NCI-H1092 treated with DMSO at 0.1 percent for 48 hours (cell line): Measurements from ENCODE around the gene LONP2.

Source experiments
- DNase-seq: peaks from one replicate; lab custom pipeline; 2025; lab: John Stamatoyannopoulos, UW

LONP2 gene, protein sequence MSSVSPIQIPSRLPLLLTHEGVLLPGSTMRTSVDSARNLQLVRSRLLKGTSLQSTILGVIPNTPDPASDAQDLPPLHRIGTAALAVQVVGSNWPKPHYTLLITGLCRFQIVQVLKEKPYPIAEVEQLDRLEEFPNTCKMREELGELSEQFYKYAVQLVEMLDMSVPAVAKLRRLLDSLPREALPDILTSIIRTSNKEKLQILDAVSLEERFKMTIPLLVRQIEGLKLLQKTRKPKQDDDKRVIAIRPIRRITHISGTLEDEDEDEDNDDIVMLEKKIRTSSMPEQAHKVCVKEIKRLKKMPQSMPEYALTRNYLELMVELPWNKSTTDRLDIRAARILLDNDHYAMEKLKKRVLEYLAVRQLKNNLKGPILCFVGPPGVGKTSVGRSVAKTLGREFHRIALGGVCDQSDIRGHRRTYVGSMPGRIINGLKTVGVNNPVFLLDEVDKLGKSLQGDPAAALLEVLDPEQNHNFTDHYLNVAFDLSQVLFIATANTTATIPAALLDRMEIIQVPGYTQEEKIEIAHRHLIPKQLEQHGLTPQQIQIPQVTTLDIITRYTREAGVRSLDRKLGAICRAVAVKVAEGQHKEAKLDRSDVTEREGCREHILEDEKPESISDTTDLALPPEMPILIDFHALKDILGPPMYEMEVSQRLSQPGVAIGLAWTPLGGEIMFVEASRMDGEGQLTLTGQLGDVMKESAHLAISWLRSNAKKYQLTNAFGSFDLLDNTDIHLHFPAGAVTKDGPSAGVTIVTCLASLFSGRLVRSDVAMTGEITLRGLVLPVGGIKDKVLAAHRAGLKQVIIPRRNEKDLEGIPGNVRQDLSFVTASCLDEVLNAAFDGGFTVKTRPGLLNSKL

DNA sequence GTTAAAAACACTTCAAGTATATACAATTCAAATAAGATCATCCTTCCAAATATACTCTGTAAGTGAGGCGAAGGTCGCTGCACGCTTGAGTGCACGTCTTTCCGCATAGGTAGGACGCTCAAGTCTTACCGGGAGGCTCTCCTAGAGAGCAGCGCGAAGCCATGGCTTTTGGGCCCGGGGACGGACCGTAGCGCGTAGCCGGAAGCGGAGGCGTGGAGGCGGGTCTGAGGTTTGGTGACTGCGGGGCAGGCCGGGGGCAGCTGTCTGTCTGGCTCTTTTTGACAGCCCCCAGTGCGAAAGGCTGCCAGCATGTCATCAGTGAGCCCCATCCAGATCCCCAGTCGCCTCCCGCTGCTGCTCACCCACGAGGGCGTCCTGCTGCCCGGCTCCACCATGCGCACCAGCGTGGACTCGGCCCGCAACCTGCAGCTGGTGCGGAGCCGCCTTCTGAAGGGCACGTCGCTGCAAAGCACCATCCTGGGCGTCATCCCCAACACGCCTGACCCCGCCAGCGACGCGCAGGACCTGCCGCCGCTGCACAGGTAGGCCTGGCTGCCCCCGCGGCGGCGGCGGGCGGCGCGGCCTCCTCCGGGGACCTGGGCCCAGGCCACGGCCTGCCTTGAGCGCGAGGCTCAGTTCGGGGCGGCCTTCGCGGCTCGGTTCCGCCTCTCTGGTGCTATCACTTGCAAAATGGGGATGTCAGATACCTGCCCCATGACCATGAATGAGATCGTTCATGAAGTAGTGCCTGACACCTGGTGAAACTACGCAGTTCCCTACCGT lies at the start of gene LONP2:
TSS of gene LONP2 (plus strand) at position 221 of the 783 bp plus-strand sequence. CDS start at position 310, 89 bp downstream.
- peak; percentile 89 for DNase-seq

DNA sequence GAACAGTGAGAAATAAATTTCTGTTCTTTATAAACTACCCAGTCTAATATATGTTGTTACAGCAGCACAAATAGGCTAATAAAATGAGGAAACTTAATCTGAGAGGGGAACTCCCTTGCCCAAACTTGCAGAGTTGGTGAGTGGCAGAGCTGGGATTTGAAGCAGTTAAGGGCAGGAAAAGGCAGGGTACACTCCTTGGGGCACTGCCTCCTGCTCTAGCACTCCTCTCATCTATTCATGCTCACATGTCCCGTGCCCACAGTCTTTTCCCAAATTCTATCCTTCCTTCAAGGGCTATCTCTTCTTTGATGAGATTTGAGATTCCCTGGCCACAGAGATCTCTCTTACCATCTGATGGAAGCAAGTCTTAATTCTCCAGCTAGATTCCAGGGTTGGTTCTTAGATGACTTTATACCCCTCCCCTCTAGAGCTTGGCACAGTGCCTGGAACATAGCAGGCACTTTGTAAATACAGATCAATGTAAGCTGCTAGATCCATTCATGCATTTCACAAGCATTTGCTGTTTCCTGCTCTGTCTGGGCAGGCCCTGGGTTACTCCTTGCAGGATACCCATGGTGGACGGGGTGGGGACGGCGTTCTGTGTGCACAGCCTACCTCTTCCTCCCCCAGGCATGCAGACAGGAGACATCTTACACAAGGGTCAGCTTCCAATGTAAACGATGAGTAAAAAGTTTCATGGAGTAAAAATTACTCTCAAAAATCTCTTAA lies 49.1 kb upstream of the LONP2 start:
- DNase-seq: peak; percentile 34

DNA sequence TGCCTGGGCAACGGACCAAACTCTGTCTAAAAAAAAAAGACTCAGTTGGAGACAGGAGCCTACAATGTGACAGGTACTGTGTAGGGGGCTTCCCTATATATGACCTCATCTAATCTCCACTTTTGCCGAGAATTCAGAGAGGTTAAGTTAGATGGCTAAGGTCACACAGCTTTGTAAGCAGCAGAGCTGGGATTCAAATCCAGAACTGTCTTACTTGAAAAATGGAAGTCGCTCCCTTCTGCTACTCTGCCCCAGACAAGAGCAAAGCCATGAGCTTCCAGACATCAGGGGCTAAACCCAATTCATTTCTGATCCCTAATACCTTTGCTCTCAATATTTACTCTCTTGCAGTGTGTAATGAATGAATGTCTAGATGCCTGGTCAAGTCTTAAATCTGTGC lies 46.8 kb upstream of the LONP2 start:
- peak; percentile 65 for DNase-seq

DNA sequence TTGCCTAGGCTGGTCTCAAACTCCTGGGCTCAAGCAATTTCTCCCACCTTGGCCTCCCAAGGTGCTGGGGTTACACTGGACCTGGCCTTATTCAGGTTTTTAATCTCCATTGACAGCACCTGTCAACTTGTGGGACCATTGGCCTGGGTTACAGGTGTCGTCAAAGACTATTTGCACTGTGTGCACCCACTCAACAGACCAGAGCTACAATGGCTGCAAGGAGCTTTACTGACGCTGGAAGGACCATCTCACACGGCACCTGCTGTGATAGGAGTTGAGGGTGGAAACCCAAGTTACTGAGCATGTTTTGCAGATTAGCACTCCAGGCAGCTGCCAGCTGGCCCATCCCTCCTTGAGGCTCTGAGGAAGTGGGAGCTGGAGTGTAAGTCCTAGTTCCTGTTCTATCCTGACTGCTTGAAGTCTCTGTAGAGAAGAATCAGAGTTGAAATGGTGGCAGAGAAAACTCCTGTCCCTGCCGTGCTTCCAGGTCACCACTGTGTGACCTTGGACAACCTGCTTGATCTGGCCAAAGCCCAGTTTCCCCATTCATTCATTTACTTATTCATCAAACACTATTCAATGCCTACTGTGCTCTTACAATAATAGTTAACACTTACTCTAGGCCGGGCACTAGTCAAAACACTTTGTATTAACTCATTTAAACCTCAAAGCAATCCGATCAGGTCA lies 42.4 kb upstream of the LONP2 start:
- DNase-seq: no peak

DNA sequence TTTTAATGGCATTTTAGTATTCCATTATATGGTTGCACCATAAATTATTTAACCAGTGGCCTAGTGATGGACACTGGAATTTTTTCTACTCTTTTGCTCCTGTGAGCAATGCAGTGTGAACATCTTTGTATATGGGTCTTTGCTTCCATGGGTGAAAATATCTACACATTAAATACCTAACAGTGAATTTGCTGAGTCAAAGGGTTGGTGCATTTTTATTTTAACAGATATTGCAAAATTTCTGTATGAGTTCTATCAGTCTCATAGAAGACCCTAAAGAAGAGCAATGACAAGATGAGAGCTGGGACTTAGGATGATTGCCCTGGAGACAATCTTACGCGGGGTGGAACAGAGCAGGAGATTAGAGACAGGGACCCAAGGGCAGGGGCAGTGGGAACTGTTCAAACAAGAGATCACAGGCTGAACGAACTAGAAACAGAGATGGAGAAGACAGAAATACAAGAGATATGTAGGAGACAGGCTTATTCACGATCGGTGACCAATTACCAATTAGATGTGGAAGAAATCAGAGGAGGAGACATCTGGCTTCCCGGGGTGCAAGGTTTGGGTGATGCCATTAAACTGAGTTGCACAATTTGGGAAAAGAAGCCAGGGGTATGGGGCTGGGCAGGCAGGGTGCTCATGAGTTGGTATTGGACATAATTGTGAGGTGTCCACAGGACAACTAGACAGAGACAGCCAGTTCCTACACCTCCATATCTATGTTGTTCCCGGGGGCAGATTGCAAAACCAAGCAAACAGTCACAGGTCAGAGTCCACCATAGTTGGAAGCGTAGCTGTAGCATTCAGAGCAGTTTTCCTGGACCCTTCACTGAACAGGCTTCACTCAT lies 39.9 kb upstream of the LONP2 start:
- DNase-seq: no peak

DNA sequence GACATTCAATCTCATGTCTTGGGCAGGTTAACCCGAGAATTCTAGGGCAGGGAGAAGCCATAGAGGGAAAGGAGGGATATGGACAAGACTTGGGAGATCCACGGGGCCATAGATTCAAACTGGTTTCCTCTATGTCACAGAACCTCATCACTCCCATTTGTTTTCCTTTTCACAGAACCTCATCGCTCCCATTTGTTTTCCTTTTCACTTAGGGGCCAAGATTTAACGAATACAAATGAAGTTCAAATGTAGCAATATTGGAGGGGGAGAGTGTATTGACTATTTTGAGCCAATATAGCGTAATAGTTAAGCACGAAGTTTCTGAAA lies 39.3 kb upstream of the LONP2 start:
- DNase-seq: no peak

DNA sequence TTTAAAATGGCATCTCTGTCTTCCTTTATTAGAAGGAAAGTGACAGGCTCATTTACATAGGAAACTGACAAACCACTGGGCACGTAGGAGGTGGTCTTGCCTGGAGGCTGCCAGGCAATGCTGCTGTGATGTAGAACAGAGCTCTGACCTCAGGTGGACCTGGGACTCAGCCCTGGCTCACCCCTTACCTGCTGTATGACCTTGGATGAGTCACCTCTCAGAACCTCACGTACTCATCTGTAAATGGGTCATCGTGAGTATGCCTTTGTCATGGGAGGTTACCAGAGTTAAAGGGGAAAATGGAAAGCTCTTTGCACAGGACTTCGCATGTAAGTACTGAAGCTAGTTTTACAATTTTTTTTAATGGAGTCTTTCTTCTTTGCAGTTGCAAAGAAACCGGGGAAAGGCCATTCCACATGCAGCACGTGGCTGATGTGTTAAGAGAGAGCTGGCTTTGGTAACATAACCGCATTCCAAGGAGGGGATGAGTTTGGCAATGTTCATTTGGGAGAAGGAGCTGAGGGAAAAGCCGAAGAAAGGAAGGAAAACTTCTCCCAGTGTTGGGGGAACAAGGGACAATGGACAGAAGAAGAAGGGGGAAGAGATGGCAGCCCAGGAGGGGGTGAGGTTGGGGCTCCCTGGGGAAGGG lies 37.4 kb upstream of the LONP2 start:
- no peak for DNase-seq

DNA sequence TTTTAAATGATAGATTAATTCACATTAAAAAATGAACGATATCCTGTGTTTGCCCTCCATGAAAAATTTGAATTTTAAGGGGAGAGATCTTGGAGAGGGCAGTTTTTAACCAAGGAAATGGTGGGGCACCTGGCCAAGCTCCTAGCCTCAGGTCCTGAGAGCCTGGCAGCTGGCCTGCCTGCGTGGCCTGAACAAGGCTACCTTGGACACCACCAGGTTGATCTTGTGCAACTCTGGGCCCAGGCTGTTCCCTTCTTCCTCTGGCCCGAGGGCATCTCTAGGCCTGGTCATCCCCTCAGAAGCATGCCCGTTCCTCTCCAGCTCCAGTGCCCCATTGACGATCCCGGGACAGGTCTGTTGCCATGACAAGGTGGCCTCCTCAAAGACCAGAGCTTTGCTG lies 33.4 kb upstream of the LONP2 start:
- DNase-seq: no peak

DNA sequence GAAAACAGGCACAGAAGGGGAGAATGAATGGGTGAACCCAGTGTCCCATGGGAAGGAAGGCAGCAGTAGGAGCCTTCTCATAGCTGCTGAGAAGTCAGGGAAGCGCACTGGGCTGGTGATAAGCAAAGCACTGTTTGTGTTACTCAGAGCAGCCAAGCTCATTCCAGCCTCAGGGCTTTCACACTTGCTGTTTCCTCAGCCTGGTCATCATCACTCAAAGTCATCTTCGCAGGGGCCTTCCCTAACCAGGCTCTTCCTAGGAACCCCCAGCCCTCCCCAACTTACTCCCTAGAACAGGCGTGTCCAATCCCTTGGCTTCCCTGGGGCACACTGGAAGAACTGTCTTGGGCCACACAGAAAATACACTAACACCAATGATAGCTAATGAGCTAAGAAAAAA lies 32.1 kb upstream of the LONP2 start:
- DNase-seq: no peak

DNA sequence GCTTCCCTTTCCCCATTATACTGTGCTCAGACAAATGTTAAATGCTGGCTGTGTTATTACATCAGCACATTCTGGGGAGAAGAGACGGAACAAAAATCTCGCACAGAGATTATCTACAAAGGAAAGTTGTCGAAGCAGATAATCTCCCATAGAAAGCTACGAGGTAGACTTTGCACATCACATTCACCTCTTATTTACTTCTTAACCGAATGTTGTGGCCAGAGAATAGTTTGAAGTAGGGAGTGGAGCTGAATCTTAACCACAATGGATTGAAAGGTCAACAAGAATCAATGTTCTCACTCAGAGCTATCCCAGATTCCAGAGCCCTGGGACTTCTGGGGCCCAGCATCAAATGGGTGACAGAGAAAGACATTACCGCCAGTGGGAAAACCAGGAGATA lies 28.4 kb upstream of the LONP2 start:
- DNase-seq: no peak

DNA sequence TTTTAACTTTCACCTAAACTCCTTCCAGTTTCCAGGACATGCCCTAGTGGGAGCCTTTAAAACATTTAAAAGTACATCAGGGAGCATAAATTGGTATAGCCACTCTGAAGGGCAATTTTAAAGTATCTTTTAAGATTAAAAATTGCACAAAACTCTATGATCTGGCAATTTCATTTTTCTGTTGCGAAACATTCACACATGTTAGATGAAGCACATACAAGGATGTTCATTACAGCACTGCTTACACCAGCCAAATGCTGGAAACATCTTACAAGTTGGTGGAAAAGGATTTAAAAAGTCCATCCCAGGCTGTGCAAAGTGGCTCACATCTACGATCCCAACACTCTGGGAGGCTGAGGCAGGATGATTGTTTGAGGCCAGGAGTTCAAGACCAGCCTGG lies 26.4 kb upstream of the LONP2 start:
- no peak for DNase-seq

DNA sequence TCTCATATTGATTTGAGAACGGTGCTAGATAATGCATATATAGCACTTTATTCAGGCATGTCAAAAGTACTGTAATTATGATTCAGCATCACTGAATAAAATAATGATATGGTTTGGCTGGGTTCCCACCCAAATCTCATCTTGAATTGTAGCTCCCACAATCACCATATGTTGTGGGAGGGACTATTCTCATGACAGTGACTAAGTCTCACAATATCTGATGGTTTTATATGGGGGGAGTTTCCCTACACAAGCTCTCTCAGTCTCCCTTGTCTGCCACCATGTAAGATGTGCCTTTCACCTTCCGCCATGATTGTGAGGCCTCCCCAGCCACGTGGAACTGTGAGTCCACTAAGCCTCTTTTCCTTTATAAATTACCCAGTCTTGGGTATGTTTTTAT lies 25.6 kb upstream of the LONP2 start:
- DNase-seq: no peak

DNA sequence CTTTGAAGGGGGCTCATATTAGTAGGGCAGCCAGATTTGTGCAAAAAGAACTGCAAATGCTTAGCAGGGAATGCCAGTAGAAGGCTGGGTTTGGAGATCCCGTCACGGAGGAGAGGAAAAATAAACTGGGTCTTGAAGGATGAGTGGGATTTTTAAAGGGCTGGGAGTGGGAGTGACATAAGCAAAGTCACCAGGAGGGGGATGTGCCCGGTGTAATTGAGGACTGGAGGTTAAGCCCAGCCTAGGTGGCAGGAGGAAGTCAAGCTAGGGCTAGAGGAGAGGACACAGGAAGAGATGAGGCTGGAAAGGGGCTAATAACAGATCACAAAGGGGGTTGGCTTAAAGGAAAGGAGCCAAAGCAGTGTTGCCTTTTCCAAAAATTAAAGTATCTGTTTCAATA lies 23.2 kb upstream of the LONP2 start:
- DNase-seq: no peak

DNA sequence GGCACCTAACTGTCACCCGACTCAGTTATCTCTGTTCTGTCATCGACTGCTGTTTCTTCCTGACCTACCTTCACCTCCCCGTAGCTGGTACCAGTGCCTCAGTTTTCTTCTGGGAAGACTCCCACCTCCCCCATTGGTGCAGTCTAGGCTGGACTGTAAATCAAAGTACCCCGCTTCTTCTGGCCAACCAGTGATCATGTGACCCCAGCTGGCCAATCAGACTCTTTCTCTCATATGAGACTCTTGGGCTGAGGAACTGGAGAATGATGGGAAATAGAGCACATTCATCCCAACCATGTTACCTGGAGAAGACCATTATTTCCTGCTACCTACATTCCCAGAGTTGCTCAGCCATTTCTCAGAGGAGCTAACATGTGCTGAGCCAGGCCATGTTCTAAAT lies 20.6 kb upstream of the LONP2 start:
- no peak for DNase-seq

DNA sequence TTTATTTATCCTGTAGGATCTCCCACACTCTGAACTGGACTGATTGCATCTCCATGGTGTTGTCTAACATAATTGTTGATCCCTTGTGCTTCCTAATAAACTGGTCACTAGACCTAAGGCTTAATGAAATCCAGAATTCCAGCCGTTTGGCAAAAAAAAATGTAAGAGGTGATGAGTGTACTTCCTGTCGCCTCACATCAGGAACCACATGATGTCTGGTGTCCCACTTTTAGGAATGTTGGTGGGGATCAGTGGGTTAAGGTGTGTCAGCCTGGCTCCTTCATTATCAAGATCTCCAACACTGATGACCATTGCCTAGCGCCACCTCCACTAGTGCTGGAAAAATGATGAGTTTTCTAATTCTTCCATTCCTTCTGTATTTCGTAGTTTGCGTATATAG lies 18.6 kb upstream of the LONP2 start:
- DNase-seq: no peak

DNA sequence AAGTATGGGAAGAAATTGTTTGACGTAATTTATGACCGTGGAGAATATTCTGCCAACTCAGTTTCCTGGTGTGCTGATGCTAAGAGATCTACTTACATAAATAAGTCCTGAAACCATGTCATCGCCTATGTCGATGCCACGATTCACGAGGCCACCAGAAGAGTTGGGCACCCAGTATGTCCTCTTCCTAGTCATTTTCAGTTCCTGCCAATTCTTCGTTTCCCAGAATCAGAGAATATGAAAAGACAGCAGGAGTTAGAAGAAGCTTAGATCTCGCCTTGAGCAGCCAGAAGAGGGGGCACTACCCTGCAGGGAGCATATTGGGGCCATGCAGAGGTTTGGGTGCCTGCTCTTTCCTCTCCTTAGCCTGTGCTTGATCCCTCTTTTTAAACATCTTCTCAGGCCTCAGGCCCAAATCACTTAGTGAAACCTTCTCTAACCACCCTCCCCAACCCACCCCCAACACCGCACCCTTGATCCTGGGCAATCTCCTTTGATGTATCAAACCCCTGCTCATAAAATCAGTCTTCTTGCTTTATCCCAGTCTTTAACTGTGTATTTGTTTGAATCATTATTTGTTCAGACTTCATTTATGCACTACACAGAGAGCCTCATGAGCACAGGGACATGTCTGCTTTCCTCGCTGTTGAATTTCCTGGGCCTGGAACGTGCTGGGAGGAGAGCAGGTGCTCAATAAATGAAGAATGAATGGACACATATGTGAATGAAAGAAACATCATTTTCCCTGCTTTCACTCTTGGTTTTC lies 12.2 kb upstream of the LONP2 start:
- DNase-seq: no peak

DNA sequence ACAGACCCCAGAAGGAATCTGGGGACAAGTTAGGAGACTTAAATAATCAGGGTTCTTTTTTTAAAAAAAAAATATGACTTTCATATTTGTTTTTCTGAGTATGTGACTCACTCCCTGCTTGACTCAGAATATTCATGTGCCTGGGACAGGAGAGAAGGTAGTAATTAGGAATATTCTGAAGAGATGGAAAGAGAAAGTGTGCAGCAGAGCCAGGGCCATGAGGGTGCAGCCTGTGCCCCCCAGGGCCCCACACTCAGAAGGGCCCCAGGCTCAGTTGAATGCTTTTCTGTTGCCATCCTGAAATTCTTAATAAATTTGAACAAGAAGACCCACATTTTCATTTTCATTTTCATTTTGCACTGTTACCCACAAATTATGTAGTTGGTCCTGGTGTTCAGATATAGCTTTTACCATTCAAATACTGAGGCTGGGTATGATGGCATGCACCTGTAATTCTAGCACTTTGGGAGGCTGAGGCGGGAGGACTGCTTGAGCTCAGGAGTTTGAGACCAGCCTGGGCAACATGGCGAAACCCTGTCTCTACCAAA lies 11.5 kb upstream of the LONP2 start:
- DNase-seq: no peak

DNA sequence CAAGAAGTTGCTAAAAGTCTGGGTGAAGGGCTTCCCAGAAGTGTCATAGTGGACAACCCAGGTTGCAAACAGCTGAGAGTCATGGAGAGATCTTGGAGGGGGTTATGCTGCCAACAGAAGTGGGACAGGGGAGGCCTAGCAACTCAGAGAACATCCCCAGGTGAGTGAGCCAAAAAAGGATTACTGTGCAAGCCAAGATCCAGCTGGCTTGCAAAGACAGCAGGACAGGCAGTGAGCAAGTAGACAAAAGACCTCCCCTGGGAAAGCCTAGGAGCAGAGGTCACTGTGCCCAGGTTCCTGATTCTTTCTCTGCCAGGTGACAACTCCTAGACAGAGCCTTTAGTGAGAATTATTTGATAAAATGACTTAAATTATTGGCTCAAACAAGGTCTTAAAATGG lies 9.5 kb upstream of the LONP2 start:
- DNase-seq: no peak

DNA sequence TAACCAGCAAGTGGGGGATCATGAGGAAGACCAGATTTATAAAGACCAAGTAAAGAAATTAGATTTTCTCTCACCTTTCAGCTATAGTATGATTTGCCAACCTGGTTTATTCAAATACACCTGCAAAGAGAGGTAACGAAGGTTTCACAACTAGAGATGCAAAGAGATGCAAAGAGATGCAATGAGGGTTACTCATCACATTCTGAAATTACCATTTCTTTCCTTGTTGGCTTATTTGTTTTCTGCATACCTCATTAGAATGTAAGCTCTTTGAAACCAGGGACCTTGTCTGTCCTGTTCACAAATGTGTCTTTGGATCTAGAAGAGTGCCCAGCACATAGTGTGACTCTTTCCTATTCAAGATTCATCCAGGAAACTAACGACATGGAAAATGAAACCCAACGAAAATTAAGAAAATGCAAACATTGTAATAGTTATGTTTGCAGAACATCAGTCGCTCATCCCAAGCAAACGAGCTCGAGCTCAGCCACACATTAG lies 9.0 kb upstream of the LONP2 start:
- DNase-seq: no peak
